Neural cell (in vitro differentiated cells): ENCODE measurements around the gene SLC4A1. TPM values are rescaled to one million over a fixed set of nuclear protein-coding genes. Genes with fewer than 3 reads are reported as not detected.

ENCODE experiments used
- H2AFZ ChIP-seq: fragments of 200-600, 300-800 bp; sonication (generic), shearing (Covaris generic); 2 replicates; pipeline ENCODE4 v1.6.0; 2014; ENCODE audit warnings: low read depth, mild to moderate bottlenecking, antibody characterized with exemption, low read length, moderate library complexity
- H3F3A ChIP-seq: fragments of 200-600 bp; shearing (Covaris generic); 2 replicates; pipeline ENCODE4 v1.6.1; 2016; ENCODE audit warnings: mild to moderate bottlenecking, moderate library complexity, mixed read lengths, antibody characterized with exemption, low read length; ENCODE audit not compliant: insufficient read depth, poor library complexity, severe bottlenecking
- H3K27ac ChIP-seq: fragments of 200-600, 300-800 bp; sonication (generic), shearing (Covaris generic); 2 replicates; pipeline ENCODE4 v1.5.1; 2014; ENCODE audit warnings: mild to moderate bottlenecking, low read length, moderate library complexity
- H3K27me3 ChIP-seq: fragments of 300-800, 200-600 bp; sonication (generic), shearing (Covaris generic); 2 replicates; pipeline ENCODE4 v1.6.0; 2014; ENCODE audit warnings: mild to moderate bottlenecking, low read depth, low read length, moderate library complexity; ENCODE audit not compliant: insufficient read depth
- H3K36me3 ChIP-seq: fragments of 300-800, 200-600 bp; sonication (generic), shearing (Covaris generic); 2 replicates; pipeline ENCODE4 v1.5.1; 2014; ENCODE audit warnings: mild to moderate bottlenecking, antibody characterized with exemption, low read length, moderate library complexity; ENCODE audit not compliant: insufficient read depth
- H3K4me2 ChIP-seq: fragments of 300-800, 200-600 bp; sonication (generic), shearing (Covaris generic); 2 replicates; pipeline ENCODE4 v1.6.0; 2014; ENCODE audit warnings: mild to moderate bottlenecking, low read length
- H3K4me3 ChIP-seq: fragments of 300-800, 200-600 bp; sonication (generic), shearing (Covaris generic); 2 replicates; pipeline ENCODE4 v1.5.1; 2014; ENCODE audit warnings: mild to moderate bottlenecking, low read length, moderate library complexity
- H3K79me2 ChIP-seq: fragments of 200-600 bp; shearing (Covaris generic); replicated peaks from 2 replicates; pipeline ENCODE4 v1.6.0; 2014; ENCODE audit warnings: mild to moderate bottlenecking, low read length, moderate library complexity; ENCODE audit not compliant: insufficient read depth
- H3K9ac ChIP-seq: fragments of 300-800, 200-600 bp; sonication (generic), shearing (Covaris generic); 2 replicates; pipeline ENCODE4 v1.6.1; 2016; ENCODE audit warnings: mild to moderate bottlenecking, low read length, mixed read lengths
- H3K9me2 ChIP-seq: fragments of 200-600 bp; shearing (Covaris generic); 2 replicates; pipeline ENCODE4 v1.6.1; 2016; ENCODE audit warnings: mild to moderate bottlenecking, low read length, mixed read lengths; ENCODE audit not compliant: insufficient read depth
- H3K9me3 ChIP-seq: fragments of 200-600, 300-800 bp; sonication (generic), shearing (Covaris generic); 2 replicates; pipeline ENCODE4 v1.6.1; 2016; ENCODE audit warnings: mild to moderate bottlenecking, mixed run types, low read length, moderate library complexity, mixed read lengths
- H4K20me1 ChIP-seq: fragments of 200-600 bp; shearing (Covaris generic); 2 replicates; pipeline ENCODE4 v1.6.1; 2016; ENCODE audit warnings: mild to moderate bottlenecking, mixed run types; ENCODE audit not compliant: insufficient read depth
- EP300 ChIP-seq: fragments of 450-650 bp; conservative IDR thresholded peaks from 2 replicates; pipeline ENCODE4 v1.6.1; 2014; ENCODE audit warnings: antibody characterized with exemption, mild to moderate bottlenecking, moderate library complexity; ENCODE audit not compliant: poor library complexity, severe bottlenecking
- EZH2 ChIP-seq: fragments of 200-600, 300-800 bp; shearing (Covaris generic), sonication (generic); IDR thresholded peaks from 2 replicates; pipeline ENCODE4 v1.6.1; 2014; ENCODE audit warnings: antibody characterized with exemption, low read length, borderline replicate concordance, mild to moderate bottlenecking; ENCODE audit not compliant: insufficient read depth, poor library complexity, severe bottlenecking
- MXI1 ChIP-seq: fragments of 450-650 bp; conservative IDR thresholded peaks from 2 replicates; pipeline ENCODE4 v1.6.1; 2014; ENCODE audit warnings: antibody characterized with exemption, mild to moderate bottlenecking; ENCODE audit not compliant: poor library complexity, severe bottlenecking
- POLR2AphosphoS5 ChIP-seq: IDR thresholded peaks from 2 replicates; pipeline ENCODE4 v1.6.1; 2012
- RAD21 ChIP-seq: fragments of 450-650 bp; conservative IDR thresholded peaks from 2 replicates; pipeline ENCODE4 v1.6.1; 2014; ENCODE audit warnings: antibody characterized with exemption, mild to moderate bottlenecking, moderate library complexity
- REST ChIP-seq: IDR thresholded peaks from 2 replicates; pipeline ENCODE4 v1.6.1; 2012; ENCODE audit warnings: borderline replicate concordance
- SMC3 ChIP-seq: fragments of 450-650 bp; conservative IDR thresholded peaks from 2 replicates; pipeline ENCODE4 v1.6.1; 2014; ENCODE audit warnings: antibody characterized with exemption, mild to moderate bottlenecking, moderate library complexity; ENCODE audit not compliant: poor library complexity
- TAF1 ChIP-seq: IDR thresholded peaks from 2 replicates; pipeline ENCODE4 v1.6.1; 2012; ENCODE audit warnings: low read depth
- polyA plus RNA-seq: library from polyadenylated mRNA; depleted of rRNA; stranded (reverse); fragments of >200 nt; gene quantifications from 2 replicates; pipeline ENCODE4 v1.2.3, GENCODE V29; 2014
- TF ChIP-seq, protein P1 (sequence below): fragments of 450-650 bp; IDR thresholded peaks from 2 replicates; pipeline ENCODE4 v1.5.1; 2014; ENCODE audit warnings: antibody characterized with exemption, mild to moderate bottlenecking, moderate library complexity; ENCODE audit not compliant: poor library complexity, severe bottlenecking

The SLC4A1 gene
- polyA plus RNA-seq, 1 donor from 2014 or later, result 0.05 TPM

GRCh38 chr17:44247876-44248736 is 19.8 kb downstream of the SLC4A1 start:
- H3K9me3 ChIP-seq, result no peaks in the 10 kb centered on the region
- no peaks in the 10 kb centered on the region for H3K9me2 ChIP-seq
- H3K79me2 ChIP-seq, result no peaks in the 10 kb centered on the region
- no peaks in the 10 kb centered on the region for H3F3A ChIP-seq
- H3K36me3 ChIP-seq, result no peaks in the 10 kb centered on the region
- no peak overlapping the region for H3K4me2 ChIP-seq
- H3K4me3 ChIP-seq, result no peak overlapping the region
- no peak for TF ChIP-seq SMC3
- TF ChIP-seq MXI1, result no peak
- no peak for TF ChIP-seq EZH2
- no peak for TF ChIP-seq EP300
- TF ChIP-seq, protein P1, sequence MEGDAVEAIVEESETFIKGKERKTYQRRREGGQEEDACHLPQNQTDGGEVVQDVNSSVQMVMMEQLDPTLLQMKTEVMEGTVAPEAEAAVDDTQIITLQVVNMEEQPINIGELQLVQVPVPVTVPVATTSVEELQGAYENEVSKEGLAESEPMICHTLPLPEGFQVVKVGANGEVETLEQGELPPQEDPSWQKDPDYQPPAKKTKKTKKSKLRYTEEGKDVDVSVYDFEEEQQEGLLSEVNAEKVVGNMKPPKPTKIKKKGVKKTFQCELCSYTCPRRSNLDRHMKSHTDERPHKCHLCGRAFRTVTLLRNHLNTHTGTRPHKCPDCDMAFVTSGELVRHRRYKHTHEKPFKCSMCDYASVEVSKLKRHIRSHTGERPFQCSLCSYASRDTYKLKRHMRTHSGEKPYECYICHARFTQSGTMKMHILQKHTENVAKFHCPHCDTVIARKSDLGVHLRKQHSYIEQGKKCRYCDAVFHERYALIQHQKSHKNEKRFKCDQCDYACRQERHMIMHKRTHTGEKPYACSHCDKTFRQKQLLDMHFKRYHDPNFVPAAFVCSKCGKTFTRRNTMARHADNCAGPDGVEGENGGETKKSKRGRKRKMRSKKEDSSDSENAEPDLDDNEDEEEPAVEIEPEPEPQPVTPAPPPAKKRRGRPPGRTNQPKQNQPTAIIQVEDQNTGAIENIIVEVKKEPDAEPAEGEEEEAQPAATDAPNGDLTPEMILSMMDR, result no peak
- TF ChIP-seq POLR2AphosphoS5, result no peak
- TF ChIP-seq REST, result no peak
- TF ChIP-seq TAF1, result no peak
- no peak for TF ChIP-seq RAD21
- H3K27me3 ChIP-seq, result no peaks in the 10 kb centered on the region
- no peak overlapping the region for H3K9ac ChIP-seq
- H4K20me1 ChIP-seq, result no peaks in the 10 kb centered on the region
- no peak overlapping the region for H2AFZ ChIP-seq
- no peak overlapping the region for H3K27ac ChIP-seq

GRCh38 chr17:44247440-44247841 is 20.5 kb downstream of the SLC4A1 start:
- no peak overlapping the region for H2AFZ ChIP-seq
- TF ChIP-seq MXI1 (no peak), REST (no peak), POLR2AphosphoS5 (no peak), TAF1 (no peak), SMC3 (no peak)
- TF ChIP-seq, protein P1, result no peak
- no peak overlapping the region for H3K4me3 ChIP-seq
- H3K9ac ChIP-seq, result no peak overlapping the region
- no peaks in the 10 kb centered on the region for H3K27me3 ChIP-seq
- H3K36me3 ChIP-seq, result no peaks in the 10 kb centered on the region
- no peak overlapping the region for H3K27ac ChIP-seq
- no peaks in the 10 kb centered on the region for H3K9me3 ChIP-seq
- no peak overlapping the region for H3K4me2 ChIP-seq
- H3F3A ChIP-seq, result no peaks in the 10 kb centered on the region
- no peaks in the 10 kb centered on the region for H4K20me1 ChIP-seq
- no peaks in the 10 kb centered on the region for H3K9me2 ChIP-seq
- no peaks in the 10 kb centered on the region for H3K79me2 ChIP-seq
